Sigmoid colon (tissue), 7 donors: ENCODE data around the gene LARP4B. TPM values are rescaled to one million over a fixed set of nuclear protein-coding genes. Genes with fewer than 3 reads are reported as not detected.

Experiments
- DNase-seq: peaks from one replicate; pipeline ENCODE4 v3.0.0-alpha.2; 2019
- H3K27ac ChIP-seq, 4 donors: fragments of 200-600 bp; sonication (generic); one replicate each; pipeline ENCODE4 v1.5.1; 2016 to 2019; ENCODE audit warnings: mild to moderate bottlenecking in 1 of 4
- H3K27me3 ChIP-seq, 3 donors: fragments of 200-600 bp; sonication (generic); one replicate each; pipeline ENCODE4 v1.5.1; 2019; ENCODE audit warnings: mild to moderate bottlenecking in 1 of 3
- H3K36me3 ChIP-seq, 4 donors: fragments of 200-600 bp; sonication (generic); one replicate each; pipeline ENCODE4 v1.5.1; 2016 to 2019
- H3K4me1 ChIP-seq, 4 donors: fragments of 200-600 bp; sonication (generic); one replicate each; pipeline ENCODE4 v1.5.1; 2017 to 2019
- H3K4me3 ChIP-seq, 4 donors: fragments of 200-600 bp; sonication (generic); one replicate each; pipeline ENCODE4 v1.5.1; 2017 to 2019; ENCODE audit warnings: mild to moderate bottlenecking in 2 of 4, moderate library complexity in 1 of 4
- H3K9me3 ChIP-seq, 4 donors: fragments of 200-600 bp in 3 of 4; sonication (generic) in 3 of 4; one replicate each; pipeline versions ENCODE4 v1.5.1 to v1.6.1; 2013 to 2019
- EP300 ChIP-seq, 4 donors: sonication (generic); formaldehyde crosslinking; IDR thresholded peaks; one replicate each; pipeline ENCODE4 v1.6.1; 2017; ENCODE audit warnings: antibody characterized with exemption in 4 of 4
- POLR2A ChIP-seq, 2 donors: fragments of 450-650 bp; IDR thresholded peaks; one replicate each; pipeline ENCODE4 v1.6.1; 2016; ENCODE audit warnings: antibody characterized with exemption in 2 of 2, mild to moderate bottlenecking in 2 of 2, moderate library complexity in 2 of 2
- POLR2AphosphoS5 ChIP-seq, 4 donors: sonication (generic); formaldehyde crosslinking; IDR thresholded peaks; one replicate each; pipeline ENCODE4 v1.6.1; 2017; ENCODE audit warnings: antibody characterized with exemption in 4 of 4
- WGBS, 2 donors: extraction: QIAGEN DNeasy Blood & Tissue Kit; methylation state at CpG; one replicate each; pipeline ENCODE4 v1.1.7; 2013; 5-methylcytosine and 5-hydroxymethylcytosine counted together
- intact Hi-C: fragments of 100-400 bp; cut with DNase I; formaldehyde crosslinking; loops from one replicate; pipeline ENCODE4 v1.15.1; 2023
- polyA plus RNA-seq, 3 donors: library from polyadenylated mRNA; stranded (reverse); fragments of 200-250 nt; gene quantifications; one replicate each; pipeline ENCODE4 v1.2.3, GENCODE V29; 2013
- total RNA-seq, 4 donors: library from RNA; depleted of rRNA; stranded (reverse); fragments of >200 nt; gene quantifications; one replicate each; pipeline ENCODE4 v1.1.0, GENCODE V29; 2016
- TF ChIP-seq, protein P1 (sequence below), 4 experiments: fragments of 450-650 bp in 3 of 4; fragments of 200-600 bp in 1 of 4; IDR thresholded peaks; one replicate each; pipeline ENCODE4 v1.5.1; 2016 to 2019; ENCODE audit warnings: antibody characterized with exemption in 4 of 4, mild to moderate bottlenecking in 3 of 4, moderate library complexity in 2 of 4
- donor health status: healthy with polysubstance abuse.
- donor health status: Bipolar disorder and iron deficiency.
- donor health status: healthy.

LARP4B gene
- total and polyA plus RNA-seq, 7 donors, result 11.4 to 57.6 (median 31.9) TPM

GRCh38 chr10:958856-959255 is 27.4 kb upstream of the LARP4B start:
- Histone ChIP-seq H3K4me3 (no peak overlapping the region), H3K27me3 (peaks cover 0 to 4% (median 0%) of the 10 kb centered on the region in 3 donors), H3K4me1 (no peaks in the 10 kb centered on the region), H3K27ac (no peak overlapping the region), H3K36me3 (no peaks in the 10 kb centered on the region), H3K9me3 (no peaks in the 10 kb centered on the region)
- intact Hi-C loops, result no loop called here
- TF ChIP-seq, protein P1, sequence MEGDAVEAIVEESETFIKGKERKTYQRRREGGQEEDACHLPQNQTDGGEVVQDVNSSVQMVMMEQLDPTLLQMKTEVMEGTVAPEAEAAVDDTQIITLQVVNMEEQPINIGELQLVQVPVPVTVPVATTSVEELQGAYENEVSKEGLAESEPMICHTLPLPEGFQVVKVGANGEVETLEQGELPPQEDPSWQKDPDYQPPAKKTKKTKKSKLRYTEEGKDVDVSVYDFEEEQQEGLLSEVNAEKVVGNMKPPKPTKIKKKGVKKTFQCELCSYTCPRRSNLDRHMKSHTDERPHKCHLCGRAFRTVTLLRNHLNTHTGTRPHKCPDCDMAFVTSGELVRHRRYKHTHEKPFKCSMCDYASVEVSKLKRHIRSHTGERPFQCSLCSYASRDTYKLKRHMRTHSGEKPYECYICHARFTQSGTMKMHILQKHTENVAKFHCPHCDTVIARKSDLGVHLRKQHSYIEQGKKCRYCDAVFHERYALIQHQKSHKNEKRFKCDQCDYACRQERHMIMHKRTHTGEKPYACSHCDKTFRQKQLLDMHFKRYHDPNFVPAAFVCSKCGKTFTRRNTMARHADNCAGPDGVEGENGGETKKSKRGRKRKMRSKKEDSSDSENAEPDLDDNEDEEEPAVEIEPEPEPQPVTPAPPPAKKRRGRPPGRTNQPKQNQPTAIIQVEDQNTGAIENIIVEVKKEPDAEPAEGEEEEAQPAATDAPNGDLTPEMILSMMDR (IDR thresholded peaks at IDR 0.05), result no peak
- TF ChIP-seq EP300 (IDR thresholded peaks at IDR 0.05) (no peak), POLR2A (IDR thresholded peaks at IDR 0.05) (no peak)
- 93% methylated on average over 6 of the region's 6 CpGs for whole genome bisulfite sequencing, 2 donors
- DNase-seq, result no peak

DNA sequence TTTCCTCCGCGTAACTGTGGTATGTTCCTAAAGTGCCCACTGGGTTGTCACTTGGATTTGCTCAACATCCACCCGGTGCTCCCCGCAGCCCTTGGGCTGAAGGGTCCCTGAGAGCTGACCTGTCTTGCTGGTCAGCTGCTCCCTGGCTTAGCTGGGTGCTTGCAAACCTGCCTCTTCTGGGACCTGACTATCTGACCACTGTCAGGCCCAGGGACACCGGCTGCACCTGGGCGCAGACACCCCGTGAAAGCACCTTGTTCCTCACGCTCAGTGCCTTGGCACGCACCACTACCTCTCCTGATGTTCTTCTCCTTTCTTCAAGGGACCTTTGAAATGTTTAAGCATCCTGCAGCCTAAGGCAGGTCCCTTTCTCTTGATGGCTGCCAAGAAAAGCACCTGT is 26.6 kb upstream of the LARP4B start:
- intact Hi-C loops, result no loop called here
- Histone ChIP-seq H3K9me3 (no peaks in the 10 kb centered on the region), H3K36me3 (no peaks in the 10 kb centered on the region), H3K4me3 (no peak overlapping the region), H3K27me3 (peaks cover 0 to 4% (median 0%) of the 10 kb centered on the region in 3 donors), H3K4me1 (no peaks in the 10 kb centered on the region), H3K27ac (no peak overlapping the region)
- no peak for DNase-seq
- TF ChIP-seq POLR2A (IDR thresholded peaks at IDR 0.05) (no peak), EP300 (IDR thresholded peaks at IDR 0.05) (no peak), POLR2AphosphoS5 (IDR thresholded peaks at IDR 0.05) (no peak)
- TF ChIP-seq, protein P1 (IDR thresholded peaks at IDR 0.05), result no peak
- WGBS, 2 donors, result 94 to 97% methylated on average over 9 of the region's 9 CpGs

DNA sequence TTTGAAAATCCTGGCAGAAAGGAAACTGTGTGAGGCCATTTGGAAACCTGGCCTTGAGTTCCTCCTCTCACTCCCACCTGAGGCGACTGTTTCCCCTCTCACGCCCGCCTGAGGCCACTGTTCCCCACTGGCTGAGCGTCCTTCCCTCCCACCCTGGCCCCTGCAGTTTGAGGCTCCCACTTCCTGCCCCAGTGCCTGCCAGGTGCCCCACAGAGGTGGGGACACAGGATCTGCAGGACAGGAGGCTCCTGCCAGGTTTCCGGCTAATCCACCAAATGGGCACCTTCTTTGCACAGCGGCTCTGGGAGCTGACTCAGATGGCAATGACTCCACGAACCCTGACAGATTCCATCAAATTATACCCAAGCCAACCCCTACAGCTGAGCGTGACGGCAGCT is 24.3 kb upstream of the LARP4B start:
- intact Hi-C loops, result no loop called here
- no peak overlapping the region for H3K27ac ChIP-seq
- TF ChIP-seq POLR2AphosphoS5 (IDR thresholded peaks at IDR 0.05) (no peak), POLR2A (IDR thresholded peaks at IDR 0.05) (no peak), EP300 (IDR thresholded peaks at IDR 0.05) (no peak)
- TF ChIP-seq, protein P1 (IDR thresholded peaks at IDR 0.05), result no peak
- 75 to 86% methylated on average over 9 of the region's 9 CpGs for WGBS, 2 donors
- peaks cover 0 to 4% (median 0%) of the 10 kb centered on the region in 3 donors for H3K27me3 ChIP-seq
- H3K9me3 ChIP-seq, result no peaks in the 10 kb centered on the region
- H3K36me3 ChIP-seq, result no peaks in the 10 kb centered on the region
- no peaks in the 10 kb centered on the region for H3K4me1 ChIP-seq
- H3K4me3 ChIP-seq, result no peak overlapping the region
- peak; percentile 18 for DNase-seq

- Histone ChIP-seq H3K27me3 (peaks cover 0 to 4% (median 0%) of the 10 kb centered on the region in 3 donors), H3K4me3 (no peak overlapping the region), H3K9me3 (no peaks in the 10 kb centered on the region), H3K27ac (no peak overlapping the region), H3K36me3 (no peaks in the 10 kb centered on the region), H3K4me1 (no peaks in the 10 kb centered on the region)
- DNase-seq, result peak; percentile 49
- intact Hi-C loops, result no loop called here
- TF ChIP-seq POLR2AphosphoS5 (IDR thresholded peaks at IDR 0.05), result no peak
- TF ChIP-seq, protein P1 (IDR thresholded peaks at IDR 0.05), result no peak
- TF ChIP-seq POLR2A (IDR thresholded peaks at IDR 0.05), result no peak
- no peak for TF ChIP-seq EP300 (IDR thresholded peaks at IDR 0.05)
- WGBS, 2 donors, result 52% methylated on average over 13 of the region's 13 CpGs
These were observed 23.8 kb upstream of the LARP4B start for GRCh38 chr10:955127-955819.

- intact Hi-C loops, result no loop called here
- H3K4me1 ChIP-seq, result no peaks in the 10 kb centered on the region
- WGBS, 2 donors, result 93 to 95% methylated on average over 21 of the region's 21 CpGs
- TF ChIP-seq POLR2A (IDR thresholded peaks at IDR 0.05) (no peak), POLR2AphosphoS5 (IDR thresholded peaks at IDR 0.05) (no peak), EP300 (IDR thresholded peaks at IDR 0.05) (no peak)
- TF ChIP-seq, protein P1 (IDR thresholded peaks at IDR 0.05), result no peak
- H3K27ac ChIP-seq, result no peak overlapping the region
- H3K27me3 ChIP-seq, result peaks cover 0 to 4% (median 0%) of the 10 kb centered on the region in 3 donors
- no peaks in the 10 kb centered on the region for H3K36me3 ChIP-seq
- no peak overlapping the region for H3K4me3 ChIP-seq
- peak; percentile 45 for DNase-seq
- no peaks in the 10 kb centered on the region for H3K9me3 ChIP-seq
These were observed 22.9 kb upstream of the LARP4B start for GRCh38 chr10:954396-954795.
